GM19395 (cell line): ENCODE results near the gene SH3RF3.
A peak's percentile ranks its signal among the peaks of the same experiment; 100 is the strongest.
"Not testable (repeated sequence)": the region's sequence is repeated elsewhere in the genome, so short reads cannot be mapped to it uniquely, and the experiment has no call there.

ENCODE experiments used
- ATAC-seq: cut with Tn5 transposase; IDR thresholded peaks from one replicate; pipeline ENCODE4 v1.9.1; 2021; ENCODE audit warnings: mild to moderate bottlenecking, moderate library complexity; ENCODE audit not compliant: unreplicated experiment

SH3RF3 gene

GRCh38 chr2:109128616-109129355 is at the start of gene SH3RF3:
Gene SH3RF3, plus strand, starts transcription at chr2:109129205.
- ATAC-seq, result peak; percentile 26

GRCh38 chr2:109079590-109079989 is 49.4 kb upstream of the SH3RF3 start:
- ATAC-seq, result no peak

- no peak for ATAC-seq
These were observed 48.9 kb upstream of the SH3RF3 start for GRCh38 chr2:109080109-109080508.

DNA sequence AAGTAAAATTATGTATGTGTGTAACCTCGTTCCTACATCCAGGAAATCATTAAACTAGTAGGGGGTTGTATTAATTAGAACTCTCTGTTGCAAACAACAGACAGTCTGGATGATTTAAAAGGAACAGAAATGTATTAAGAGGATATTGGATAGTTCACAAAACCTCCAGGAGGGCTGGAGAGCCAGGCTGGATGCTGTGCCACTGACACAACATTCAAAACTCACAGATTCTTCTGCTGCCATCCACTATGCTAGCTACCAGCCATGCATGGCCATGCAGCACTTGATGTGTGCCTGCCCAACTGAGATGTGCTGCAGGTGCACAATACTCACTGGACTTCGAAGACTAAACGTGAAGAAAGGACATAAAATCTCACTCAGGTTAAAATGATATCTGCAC is 48.2 kb upstream of the SH3RF3 start:
- ATAC-seq, result no peak

DNA sequence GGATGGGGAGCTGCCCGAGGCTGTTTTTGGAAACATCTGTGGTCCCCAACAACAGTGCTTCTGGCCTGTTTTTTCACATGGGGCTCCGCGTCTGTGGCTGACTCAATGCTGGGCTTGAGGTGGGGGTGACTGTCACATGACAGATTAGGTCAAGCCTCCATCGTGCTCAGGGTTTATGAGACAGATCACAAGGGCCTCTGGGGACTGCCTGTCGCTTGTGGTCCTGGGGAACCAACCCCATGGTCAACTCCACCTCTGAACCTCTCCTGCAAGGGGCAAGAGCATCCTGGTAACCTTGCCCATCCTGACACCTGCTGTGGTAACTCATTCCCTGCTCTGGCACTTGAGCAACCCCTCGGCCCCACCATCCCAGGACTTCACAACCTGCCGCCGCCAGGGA is 47.6 kb upstream of the SH3RF3 start:
- no peak for ATAC-seq

DNA sequence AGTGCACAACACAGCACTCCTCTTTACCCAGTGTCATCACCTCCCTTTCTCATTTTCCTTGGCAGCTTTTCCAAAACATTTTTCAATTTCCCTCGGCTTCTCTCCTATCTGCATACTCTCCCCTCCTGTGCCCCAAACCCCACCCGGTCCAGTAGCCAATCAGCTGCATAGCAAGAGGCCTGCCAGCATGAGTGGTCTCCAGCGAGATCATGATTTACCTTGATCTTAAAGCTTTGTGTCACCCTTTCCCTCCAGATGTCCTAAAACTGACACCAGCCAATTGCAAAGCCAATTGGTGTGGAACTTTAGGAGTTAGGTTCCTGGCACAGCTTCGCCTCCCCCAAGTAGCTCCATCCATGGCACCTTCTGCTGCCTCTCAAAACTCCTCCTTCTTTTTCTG is 45.2 kb upstream of the SH3RF3 start:
- no peak for ATAC-seq

DNA sequence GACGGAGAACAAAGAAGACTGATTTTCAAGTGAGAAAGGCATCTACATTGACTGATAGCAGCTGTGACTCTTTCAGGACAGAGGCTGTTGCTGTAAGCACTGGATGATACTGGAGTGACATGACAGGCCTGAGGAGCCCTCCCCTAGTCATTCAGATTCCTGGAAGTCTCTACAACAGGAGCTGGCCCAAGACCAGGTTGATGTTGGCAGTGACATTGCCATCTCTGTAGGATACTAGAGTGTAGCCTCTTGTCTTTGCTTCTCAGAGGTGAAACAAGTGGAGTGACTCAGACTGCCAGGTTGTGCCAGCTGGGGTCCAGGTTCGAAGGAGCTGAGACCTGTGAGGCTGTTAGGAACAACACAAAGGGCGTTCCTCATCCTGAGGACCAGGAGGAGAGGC is 44.7 kb upstream of the SH3RF3 start:
- ATAC-seq, result no peak

DNA sequence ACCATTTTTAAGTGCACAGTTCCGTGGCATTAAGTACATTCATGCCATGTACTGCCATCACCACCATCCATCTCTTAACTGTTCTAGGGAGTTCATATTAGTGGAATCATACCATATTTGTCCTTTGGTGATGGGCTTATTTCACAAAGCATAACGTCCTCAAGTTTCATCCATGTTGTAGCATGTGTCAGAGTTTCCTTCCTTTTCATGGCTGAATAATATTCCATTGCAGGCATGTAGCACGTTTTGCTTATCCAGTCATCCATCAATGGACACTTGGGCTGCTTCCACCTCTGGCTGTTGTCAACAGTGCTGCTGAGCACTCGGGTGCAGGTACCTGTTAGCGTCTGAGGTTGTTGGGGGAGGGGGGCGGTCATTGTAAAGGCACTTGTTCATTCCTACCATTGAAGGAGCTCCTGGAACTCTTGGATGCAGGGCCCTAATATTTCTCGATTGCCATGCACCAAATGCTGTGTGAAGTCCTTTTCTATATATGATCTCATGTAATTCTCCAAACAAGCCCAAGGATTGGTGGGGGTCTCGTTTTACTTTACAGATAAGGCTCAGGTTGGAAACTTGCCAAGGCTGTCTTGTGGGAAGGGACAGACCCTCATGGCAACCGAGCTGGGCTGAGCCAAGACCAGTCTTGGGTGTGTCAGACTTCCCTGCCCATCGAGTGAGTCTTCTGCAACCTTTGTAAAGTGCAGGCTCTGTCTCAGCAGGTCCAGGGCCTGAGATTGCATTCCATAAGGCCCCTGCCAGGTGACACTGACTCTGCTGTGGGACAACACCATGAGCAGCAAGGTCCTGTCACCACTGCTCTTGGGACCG is 42.9 kb upstream of the SH3RF3 start:
- no peak for ATAC-seq

- ATAC-seq, result no peak
These were observed 42.3 kb upstream of the SH3RF3 start for GRCh38 chr2:109086743-109087020.

- ATAC-seq, result no peak
These were observed 41.8 kb upstream of the SH3RF3 start for GRCh38 chr2:109087055-109087663.

DNA sequence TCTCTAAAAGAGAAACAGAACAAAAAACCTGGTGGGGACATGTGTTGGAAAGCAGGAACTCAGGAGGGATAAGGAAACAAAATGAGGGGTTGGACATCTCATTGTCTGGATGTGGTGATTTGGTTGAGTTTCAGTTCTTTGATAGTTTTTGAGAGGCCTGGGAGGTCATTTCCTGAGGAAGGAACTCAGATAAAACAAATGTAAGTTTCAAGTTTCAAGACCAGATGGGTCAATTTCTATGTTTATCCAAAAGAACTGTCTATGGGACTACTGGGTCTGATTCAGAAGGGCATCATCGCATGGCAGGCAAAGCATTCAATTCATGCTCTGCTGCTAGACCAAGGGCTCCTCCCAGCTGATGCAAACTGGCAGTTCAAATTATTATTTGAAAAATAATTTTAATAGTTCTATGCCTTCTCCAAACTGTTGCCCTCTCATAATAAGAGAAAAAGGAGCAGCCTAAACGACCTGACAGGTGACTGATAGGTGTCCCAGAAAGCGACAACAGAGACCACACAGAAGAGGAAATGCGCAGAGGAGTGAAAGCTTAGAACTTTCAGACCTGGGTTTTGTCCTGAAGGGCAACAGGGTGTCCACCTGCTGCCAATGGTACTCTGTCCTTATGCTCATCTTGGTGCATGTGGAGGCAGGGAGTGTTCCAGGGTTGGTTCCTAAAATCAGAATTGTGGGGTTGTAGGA is 39.3 kb upstream of the SH3RF3 start:
- ATAC-seq, result no peak

DNA sequence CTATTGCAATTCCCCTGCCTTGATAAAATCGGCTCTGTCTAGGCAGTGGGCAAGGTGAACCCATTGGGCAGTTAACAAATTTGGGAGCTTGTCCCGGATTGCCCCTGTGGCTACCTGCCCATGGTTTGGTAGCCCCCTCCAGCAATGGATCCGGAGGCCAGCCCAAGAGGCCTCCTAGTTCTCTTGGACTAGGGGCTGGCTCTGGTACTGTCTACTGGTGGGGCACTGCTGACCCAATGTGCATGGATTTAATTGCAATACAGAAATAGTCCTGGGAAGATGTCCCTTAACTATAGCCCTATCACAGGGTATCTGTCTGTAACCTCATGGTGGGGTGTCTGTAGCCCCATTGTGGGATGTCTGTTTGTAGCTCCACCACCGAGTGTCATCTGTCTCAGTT is 37.5 kb upstream of the SH3RF3 start:
- ATAC-seq, result no peak

- no peak for ATAC-seq
These were observed 34.9 kb upstream of the SH3RF3 start for GRCh38 chr2:109094144-109094543.

GRCh38 chr2:109098251-109098920 is 30.6 kb upstream of the SH3RF3 start:
- no peak for ATAC-seq

GRCh38 chr2:109098921-109099273 is 30.1 kb upstream of the SH3RF3 start:
- ATAC-seq, result no peak

DNA sequence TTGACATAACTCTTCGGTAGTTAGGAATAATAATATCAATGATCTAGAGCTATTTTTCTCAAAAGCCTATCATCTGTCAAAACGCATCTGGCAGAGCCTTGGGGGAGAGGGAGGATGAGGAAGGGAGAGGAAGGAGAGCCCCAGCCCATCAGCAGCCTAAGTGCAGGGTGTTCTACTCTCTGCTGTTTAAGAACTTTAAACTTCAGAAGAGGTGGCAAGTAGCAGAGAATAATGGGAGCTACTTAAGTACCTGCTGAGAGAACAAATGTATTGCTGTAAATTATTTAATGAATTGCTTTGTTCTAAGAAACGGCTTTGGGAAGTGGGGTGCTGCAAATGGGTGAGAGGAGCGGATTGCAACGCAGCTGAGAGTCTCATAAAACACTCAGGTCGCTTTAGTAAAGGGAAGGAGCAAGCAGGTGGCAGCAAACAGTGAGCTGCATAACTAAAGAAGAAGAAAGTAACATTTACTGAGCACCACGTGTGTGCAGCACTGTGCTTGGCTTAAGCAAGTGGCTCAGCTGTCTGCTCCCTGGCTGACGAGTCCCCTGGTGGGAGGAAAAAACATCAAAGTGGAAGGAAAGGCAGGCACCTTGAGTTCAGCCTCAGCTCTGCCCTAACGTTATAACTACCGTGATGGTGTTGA is 26.3 kb upstream of the SH3RF3 start:
- ATAC-seq, result no peak

GRCh38 chr2:109105113-109105512 is 23.9 kb upstream of the SH3RF3 start:
- ATAC-seq, result no peak

DNA sequence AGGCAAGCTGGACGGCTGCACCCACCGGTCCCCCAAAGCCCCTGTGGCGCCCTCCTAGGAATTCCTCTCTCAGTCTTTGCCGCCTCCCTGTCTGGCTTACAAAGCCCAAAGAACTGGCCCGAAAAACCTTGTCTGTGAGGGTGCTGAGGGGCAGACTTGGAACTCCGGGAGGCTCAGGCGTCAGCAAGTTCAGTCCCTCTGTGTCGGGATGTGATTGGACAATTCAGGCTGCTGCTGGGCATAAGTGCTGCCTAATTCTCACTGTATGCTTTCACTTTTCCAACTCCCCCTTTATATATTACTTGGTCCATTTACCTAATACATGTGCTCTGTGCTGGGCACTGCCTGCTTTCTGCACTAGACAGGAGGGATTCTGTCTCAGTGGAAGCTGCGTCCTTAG is 20.3 kb upstream of the SH3RF3 start:
- no peak for ATAC-seq

DNA sequence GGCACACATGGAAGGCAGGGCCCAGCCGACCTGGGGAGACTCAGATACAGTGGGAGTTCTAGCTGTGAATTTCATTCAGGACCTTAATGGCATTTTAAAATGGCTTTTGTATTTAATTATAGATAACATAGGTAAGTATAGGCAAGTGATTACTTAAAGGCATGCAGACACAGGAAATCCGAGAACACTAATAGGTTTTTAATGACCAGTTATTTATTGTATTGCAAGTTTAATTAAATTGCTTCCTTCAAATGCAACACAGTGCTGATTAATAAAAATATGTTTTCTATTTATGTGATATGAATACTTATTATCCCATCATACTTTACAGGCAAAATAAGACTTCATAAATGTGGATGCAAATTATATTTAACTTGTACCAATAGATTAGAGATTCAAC is 19.7 kb upstream of the SH3RF3 start:
- no peak for ATAC-seq

DNA sequence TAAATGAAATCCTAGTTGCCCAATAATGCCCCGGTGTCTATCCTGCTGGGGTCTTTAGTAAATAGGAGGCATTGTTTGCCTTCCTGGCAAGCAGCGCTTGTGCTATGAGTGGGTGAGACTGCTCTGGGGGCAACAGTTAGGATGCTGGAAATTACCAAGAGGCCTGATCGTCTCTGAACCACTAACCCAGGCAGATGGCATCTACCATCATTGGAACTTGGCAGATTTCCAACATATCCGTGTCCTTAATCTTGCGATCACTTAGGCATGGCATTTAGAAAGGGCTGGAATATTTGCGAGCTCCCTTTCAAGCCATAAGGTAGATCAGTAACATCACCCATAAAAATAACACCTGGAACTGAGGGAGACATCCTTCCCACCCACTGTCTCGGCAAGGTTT is 18.8 kb upstream of the SH3RF3 start:
- ATAC-seq, result no peak

GRCh38 chr2:109117181-109117580 is 11.8 kb upstream of the SH3RF3 start:
- not testable (repeated sequence) for ATAC-seq
